ENCODE results near the gene GUCA1A.
A peak's percentile ranks its signal among the peaks of the same experiment; 100 is the strongest.

DNA sequence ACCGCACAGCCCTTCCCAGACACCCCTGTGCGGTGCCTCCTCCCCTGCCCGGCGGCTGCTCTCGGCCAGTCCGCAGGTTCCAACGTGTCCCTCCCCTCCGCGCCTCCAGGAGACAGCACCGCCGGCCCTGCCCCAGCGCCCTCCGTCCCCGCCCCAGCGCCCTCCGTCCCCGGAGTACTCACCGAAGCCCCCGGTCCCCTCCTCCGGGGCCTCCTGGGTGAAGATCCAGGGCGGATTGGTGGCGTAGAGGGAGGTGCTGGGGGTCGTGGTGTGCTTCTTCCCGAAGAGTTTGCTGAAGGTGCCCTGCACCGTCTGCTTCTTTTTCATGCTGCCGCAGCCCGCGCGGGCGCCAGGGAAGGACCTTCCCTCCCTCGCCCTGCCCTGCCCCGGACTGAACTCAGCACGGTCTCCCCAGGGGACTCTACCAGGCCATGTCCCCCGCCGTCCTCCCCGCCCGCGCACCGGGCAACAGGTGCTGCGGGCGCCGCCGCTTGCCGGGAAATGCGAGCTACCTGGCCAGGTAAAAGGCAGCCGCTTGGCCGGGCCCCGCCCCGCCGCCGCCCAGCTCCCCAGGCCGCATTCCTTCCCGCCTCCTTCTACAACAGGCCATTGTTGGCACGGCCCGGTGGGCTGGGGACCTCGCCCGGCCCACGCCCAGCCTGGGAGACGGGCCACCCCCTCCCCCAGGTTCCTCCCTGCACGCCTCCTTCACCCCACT, 30.9 kb upstream of the GUCA1A start, which contains the start of gene C6orf132:
- TF ChIP-seq POLR2AphosphoS5 (IDR thresholded peaks at IDR 0.05) = peak in 1 of 3 donors; percentile 71
- peak in 1 of 4 donors; percentile 89 for TF ChIP-seq POLR2A (IDR thresholded peaks at IDR 0.05)

Data from stomach (tissue), 4 donors.